Gastrocnemius medialis (tissue), 4 donors: Measurements from ENCODE around the gene ROPN1L.

Source experiments
- CTCF ChIP-seq, 5 experiments: fragments of 450-650 bp in 3 of 5; fragments of 200-600 bp in 2 of 5; sonication (generic) in 2 of 5; IDR thresholded peaks in 4 of 5; conservative IDR thresholded peaks in 1 of 5; 1 replicate in 4 of 5; 2 replicates in 1 of 5; pipeline ENCODE4 v1.5.1; 2016 to 2019; ENCODE audit warnings: antibody characterized with exemption in 5 of 5, mild to moderate bottlenecking in 3 of 5, moderate library complexity in 3 of 5
- POLR2A ChIP-seq, 2 donors: fragments of 450-650 bp; IDR thresholded peaks; one replicate each; pipeline ENCODE4 v1.6.1; 2017; ENCODE audit warnings: antibody characterized with exemption in 2 of 2, mild to moderate bottlenecking in 2 of 2, moderate library complexity in 2 of 2

GRCh38 chr5:10490927-10491672, 49.4 kb downstream of the ROPN1L start:
- no peak for TF ChIP-seq CTCF (IDR thresholded peaks at IDR 0.05 in 4 of 5, conservative IDR thresholded peaks at IDR 0.05 in 1 of 5)
- TF ChIP-seq POLR2A (IDR thresholded peaks at IDR 0.05): no peak
